Measurements from ENCODE around the gene PDE11A. TPM values are rescaled to one million over a fixed set of nuclear protein-coding genes. Genes with fewer than 3 reads are reported as not detected.

PDE11A gene
- polyA plus RNA-seq, 4 donors = 4.8 to 9.8 (median 7.1) TPM

DNA sequence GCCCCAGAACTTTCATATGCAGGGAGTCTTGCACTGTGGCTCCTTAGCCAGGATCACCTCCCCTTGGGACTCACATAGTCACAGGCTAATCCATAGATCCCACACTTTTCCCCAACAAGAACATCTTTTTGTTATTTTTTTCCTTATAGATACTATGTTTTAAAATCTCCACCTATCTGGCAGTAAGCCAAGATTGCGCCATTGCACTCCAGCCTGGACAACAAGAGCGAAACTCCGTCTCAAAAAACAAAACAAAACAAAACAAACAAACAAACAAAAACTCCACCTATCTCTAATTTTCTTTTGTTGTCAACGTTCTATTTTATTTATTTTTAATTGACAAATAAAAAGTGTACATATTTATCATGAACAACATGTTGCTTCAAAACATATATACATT lies 141.7 kb downstream of the PDE11A start:
- no peak for DNase-seq (ENCODE audit: low read depth in 4 of 4, low spot score in 3 of 4)

DNA sequence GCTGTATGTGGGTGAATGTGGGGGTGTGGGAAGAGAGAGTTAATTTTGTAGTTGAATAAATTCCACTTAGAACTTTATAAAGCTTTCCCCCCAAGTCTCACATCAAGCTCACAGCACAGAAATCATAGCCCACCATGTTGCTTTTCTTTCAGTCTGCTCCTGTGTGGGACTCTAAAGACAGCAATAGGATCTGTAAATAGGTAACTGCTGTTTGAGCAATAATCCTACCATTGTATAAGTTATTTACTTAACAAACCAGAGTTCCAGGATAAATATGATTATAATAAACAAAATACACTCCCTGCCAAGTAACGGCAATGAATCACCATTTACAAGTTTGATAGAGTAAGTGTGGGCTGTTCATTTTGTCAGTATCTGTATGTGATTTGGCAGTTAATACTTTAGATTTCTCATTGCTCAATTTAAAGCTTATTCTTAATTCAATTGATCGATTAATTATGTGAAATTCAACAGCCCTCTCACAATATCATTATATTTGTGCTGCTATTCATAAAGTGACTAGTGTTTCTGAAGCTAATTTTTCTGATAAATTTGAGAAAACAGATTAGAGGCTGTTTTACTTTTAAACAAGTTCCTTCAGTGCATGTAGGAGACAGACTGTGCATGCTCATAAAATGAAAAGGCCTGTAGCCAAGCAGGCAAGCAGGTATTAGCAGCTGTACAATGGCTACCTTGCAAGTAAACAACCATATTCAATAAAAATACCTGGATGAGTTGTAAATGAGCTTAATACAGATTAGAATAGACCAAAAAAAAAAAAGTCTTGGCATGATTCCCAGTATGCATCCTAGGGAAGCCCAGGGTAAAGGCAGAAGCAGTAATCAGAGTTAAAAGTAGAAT lies 142.7 kb downstream of the PDE11A start:
- DNase-seq (ENCODE audit: low read depth in 4 of 4, low spot score in 3 of 4) = no peak

DNA sequence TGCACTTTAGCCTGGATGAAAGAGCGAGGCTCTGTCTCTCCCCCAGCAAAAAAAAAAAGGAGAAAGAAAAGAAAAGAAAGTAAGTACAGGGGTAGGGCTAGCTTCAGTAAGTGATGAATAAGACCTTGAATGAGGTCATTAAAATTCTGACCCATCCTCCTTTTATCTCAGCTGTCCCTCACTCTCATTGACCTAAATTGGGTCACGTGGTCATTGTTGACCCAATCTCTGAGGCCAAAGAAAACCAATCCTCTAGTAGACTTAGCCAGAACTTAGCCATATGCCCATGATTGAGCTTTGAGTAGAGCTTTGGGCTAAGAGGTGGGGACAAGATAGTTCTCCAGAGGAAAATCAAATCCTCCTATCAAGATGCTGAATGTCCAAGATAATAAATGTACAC lies 149.3 kb downstream of the PDE11A start:
- DNase-seq (ENCODE audit: low read depth in 4 of 4, low spot score in 3 of 4) = no peak

DNA sequence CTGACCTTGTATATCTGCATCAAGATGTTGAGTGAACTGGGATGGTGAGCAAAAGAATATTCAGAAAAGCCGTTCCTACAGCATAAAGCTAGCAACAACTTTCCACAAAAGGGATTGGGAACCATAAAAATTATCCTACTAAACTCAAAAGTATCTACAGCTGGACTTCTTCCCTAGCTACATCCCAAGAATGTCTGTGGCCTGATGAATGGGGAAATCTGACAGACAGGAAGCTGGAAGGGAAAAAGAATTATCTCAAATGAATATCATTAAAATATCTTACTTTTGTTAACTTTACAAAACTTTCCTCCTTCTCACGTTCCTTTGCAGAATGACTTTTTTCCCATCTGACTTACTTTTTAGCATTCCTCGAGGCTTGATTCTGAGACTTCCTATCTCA lies 150.9 kb downstream of the PDE11A start:
- no peak for DNase-seq (ENCODE audit: low read depth in 4 of 4, low spot score in 3 of 4)

DNA sequence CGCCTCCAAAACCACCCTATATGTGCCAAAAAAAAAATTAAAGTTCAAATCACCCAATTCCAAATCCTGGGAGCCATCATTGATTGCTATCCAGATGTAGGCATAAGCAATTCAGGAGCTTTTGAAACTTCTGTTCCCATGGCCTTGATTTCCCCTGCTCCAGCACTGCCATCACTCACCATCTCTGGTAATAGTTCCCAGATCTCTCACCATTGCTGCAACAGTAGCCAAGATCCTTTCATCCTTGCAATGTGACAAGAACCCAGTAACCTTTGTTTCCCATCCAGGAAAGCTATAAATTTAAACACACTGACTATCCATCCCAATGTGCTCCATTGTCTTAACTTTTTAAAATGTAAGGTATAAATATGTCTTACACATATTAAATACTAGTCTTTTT lies 155.4 kb downstream of the PDE11A start:
- no peak for DNase-seq (ENCODE audit: low read depth in 4 of 4, low spot score in 3 of 4)

DNA sequence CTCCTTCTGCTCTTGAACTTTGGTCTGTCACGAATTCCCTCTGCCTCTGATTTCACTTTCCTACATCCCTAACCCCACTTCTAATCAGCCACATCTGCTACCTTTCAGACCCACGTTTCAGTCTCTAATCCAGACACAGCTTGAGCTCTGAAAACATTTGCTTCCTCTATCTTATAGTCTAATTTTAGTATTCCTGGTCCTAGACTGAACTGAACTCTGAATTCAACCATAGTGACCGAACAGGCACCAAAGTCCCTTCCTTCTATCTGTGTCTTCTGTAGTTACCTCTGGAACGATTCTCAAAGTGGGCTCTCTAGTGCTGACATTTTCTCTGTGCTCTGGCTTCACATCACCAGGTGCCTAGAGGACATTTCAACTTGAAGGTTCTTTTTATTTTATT lies 156.2 kb downstream of the PDE11A start:
- no peak for DNase-seq (ENCODE audit: low read depth in 4 of 4, low spot score in 3 of 4)

DNA sequence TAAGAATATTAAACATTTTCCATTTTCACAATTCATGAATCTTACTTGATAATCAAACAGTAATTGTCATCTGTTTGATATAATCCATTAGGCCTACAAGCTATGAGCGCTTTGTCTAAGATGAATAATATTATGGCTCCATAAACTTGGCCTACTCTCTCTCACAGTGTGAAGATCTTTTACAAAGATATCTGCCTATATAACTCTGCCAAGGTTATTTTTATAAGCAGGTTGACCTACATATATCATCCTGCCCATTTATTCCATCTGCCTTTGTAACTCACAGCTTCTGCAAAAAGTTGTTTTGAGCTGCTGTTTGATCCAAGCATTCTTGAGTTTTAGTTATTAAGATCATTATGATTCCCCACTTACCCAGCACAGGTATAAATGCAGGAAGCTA lies 158.3 kb downstream of the PDE11A start:
- no peak for DNase-seq (ENCODE audit: low read depth in 4 of 4, low spot score in 3 of 4)

DNA sequence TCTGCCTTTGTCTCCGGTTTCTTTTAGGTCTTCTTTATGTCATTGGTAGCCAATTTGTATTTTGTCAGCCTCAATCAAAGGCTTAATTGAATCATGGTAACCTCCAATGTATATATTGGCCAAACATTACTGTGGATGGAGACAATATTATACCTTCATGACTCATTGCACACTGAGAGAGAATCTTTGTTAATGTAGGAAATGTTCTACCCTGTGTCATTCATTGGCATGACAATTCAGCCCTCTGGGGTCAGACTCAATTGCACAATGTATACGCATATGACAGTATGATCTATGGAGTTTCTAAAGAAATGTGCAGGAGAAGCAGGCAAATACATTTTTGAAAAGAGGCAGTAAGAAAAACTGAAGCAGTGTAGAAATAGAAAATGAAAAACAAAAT lies 162.6 kb downstream of the PDE11A start:
- no peak for DNase-seq (ENCODE audit: low read depth in 4 of 4, low spot score in 3 of 4)

DNA sequence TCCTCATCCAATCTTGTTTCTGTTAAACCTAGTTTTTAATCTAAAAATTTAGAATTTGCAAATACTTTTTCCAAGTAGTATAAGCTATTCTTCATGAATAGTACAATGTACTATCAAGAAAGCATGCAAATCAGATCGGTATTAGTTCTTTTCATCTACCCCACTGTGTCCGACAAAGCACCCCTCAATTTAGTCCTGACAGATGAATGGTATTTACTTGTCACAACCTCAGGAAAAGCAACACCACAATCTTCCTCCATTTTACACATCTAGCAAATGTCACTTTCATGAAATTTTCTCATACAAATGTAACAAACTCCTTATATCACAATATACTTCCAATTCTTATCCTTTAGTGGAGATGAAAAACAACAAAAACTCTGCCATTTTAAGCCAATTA lies 163.8 kb downstream of the PDE11A start:
- no peak for DNase-seq (ENCODE audit: low read depth in 4 of 4, low spot score in 3 of 4)

DNA sequence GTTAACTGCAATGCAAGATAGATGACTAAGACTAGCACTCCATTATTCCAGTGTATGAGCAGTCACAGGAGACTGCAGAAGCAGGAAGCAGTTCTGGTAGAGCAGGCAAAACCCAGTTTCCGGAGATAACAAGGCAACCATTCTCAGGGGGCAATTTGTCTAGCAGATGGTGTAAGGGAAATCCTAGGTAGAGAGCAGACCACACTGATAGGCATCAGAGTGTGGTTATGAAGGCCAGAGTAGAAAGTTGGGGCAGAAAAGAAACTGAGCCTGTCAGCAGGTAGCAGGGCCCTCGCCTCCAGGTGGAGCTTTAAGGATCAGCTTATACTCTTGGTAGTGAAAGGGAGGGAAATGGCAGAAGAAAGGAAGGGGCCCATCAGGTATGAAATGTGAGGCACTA lies 164.4 kb downstream of the PDE11A start:
- no peak for DNase-seq (ENCODE audit: low read depth in 4 of 4, low spot score in 3 of 4)

DNA sequence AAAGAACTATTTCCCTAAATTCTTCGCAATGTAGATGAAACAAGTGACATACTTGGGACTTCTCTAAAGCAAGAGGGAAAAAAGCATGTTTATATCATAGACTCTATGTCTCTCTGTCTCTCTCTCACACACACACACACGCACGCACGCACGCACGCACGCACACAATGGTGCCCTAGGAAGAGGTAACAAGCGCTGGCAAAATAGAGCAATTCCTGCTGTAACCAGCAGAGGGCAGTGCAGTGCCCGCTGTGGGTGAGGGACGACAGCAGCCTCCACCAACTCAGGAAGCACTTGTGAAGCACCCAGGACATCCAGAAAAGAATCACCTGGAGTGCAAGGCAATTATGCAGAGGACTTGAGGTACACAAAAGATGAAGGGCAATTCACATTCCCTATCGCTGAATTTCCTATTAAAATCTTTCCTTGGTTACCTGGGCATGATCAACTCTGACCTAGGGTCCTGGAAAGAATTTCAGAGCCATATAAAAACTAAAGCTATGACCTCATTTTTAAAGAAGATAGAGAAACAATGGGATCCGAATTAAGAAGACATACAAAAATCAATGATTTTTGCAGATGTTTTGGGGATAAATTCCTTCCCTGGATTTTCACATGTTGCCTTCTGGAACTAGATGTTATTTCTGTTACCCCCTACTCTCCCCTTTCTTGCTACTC lies 166.4 kb downstream of the PDE11A start:
- DNase-seq (ENCODE audit: low read depth in 4 of 4, low spot score in 3 of 4) = peak; percentile 16 to 28 (median 24)

DNA sequence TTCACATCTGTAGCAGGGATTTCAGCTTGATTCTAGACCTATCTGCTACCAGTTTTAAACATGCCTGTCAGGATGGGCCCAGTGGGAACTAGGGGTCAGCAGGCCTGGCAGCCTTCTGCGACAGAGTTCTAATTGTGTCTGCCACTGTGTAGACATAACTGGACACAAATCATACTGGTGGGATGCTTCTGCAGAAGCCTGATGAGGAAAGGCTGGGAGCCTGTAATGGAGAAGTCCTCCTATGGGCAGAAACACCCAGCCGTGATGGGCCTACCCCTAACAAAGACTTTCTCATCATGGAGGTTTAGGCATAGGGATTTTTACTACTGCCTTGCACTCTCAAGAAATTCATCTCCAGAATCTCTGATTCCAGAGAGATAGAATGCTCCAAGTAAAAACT lies 166.9 kb downstream of the PDE11A start:
- no peak for DNase-seq (ENCODE audit: low read depth in 4 of 4, low spot score in 3 of 4)

DNA sequence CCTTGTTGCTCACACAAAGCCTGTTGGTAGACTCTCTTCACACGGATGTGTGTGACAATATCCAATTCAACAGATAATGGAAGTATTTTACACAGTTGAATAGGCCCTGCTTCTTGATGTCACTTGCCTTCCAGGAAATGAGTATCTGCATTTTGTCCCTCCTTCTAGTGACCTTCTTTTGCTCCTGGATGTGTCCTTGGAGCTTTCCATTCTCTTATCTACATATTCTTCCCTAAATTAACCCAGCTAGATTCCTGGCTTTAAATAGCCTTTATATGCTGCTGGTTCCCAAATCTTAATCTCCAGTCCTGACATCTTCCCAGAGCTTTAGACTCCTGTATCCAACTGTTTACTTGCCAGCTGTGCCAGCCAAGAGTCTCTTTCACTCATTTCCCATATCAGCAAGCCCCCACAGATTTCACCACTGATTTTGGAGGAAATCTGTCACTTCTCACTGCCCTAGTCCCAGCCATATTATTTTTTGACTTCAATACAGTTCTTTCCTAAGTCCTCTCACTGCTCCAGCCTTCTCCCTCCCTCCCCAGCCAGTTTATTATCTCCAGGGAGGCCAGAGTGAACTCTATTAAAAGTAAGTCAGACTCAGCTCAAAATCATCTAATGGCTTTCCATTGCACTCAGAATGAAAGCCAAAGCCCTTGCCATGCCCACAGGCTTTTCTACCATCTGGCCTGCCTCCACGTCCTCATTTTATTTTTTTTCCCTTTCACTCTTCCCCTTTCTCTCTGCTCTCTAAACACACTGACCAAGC lies 170.0 kb downstream of the PDE11A start:
- no peak for DNase-seq (ENCODE audit: low read depth in 4 of 4, low spot score in 3 of 4)

DNA sequence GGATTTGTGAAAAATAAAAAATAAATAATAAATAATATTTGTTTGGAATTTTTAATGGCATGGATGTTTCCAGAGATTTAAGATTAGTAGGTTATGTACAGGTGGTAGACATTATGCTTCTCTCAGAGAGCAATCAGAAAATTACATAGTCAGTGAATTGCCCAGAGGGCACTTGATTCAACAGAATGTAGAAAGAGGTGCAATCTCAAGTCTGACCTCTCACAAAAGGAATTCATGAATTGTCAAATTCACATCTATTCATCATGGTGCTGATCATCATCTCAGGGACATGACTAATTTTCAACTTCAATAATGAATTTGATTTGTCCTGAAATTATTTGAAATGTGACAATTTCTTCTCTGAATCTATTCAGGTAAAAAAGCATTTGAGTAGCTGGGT lies 172.5 kb downstream of the PDE11A start:
- DNase-seq (ENCODE audit: low read depth in 4 of 4, low spot score in 3 of 4) = no peak

DNA sequence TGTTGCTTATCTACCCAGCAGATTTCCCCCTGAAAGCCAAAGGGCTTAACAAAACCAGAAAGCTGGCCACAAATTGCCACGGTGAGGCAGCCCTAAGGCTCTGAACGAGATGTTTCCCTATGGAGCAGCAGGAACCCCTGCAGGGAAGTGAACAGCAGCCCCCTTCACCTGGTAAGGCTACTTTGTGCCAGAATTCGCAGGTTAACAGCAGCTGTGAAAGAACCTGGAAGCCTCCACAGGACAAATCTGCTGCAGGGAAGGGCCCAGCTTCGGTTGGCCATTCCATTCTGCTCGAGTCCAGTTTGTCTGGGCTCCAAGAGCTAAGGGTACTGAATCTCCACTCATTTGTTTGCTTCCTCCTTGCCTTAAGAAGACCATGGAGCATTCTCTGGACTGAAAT lies 175.3 kb downstream of the PDE11A start:
- DNase-seq (ENCODE audit: low read depth in 4 of 4, low spot score in 3 of 4) = no peak

DNA sequence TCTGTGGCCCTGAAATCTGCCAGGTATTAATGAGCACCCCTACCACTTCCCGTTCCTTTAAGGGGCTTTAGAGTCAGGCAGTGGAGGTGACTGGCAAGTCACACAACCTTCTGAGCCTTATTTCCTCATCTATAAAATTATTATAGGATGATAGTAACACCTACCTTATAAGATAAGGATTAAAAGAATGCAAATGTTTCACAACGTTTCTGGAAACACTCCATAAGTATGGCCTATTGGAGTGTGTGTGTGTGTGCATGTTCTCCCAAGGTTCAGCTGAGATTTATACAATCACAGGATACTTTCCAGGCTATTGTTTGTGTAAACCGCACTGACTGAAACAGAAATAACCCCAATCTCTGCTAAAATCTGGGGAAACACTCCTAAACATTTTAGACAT lies 176.0 kb downstream of the PDE11A start:
- no peak for DNase-seq (ENCODE audit: low read depth in 4 of 4, low spot score in 3 of 4)

DNA sequence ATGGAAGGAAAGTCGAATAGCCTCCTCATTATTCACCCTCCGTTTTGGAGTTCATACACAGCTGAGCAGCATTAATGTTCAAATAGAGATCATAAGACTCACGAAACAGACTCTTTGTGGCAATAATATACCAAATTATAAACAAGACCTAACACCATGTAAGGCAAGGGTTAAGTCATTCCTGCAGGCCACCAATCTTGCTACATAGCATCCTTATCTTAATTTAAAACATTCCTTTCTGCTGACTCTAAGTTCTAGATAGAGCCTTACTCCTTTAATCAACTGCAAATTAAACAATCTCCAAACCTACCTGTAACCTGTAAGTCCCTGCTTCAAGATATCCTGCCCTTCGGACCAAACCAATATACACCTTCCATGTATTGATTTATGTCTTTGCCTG lies 178.0 kb downstream of the PDE11A start:
- DNase-seq (ENCODE audit: low read depth in 4 of 4, low spot score in 3 of 4) = no peak

DNA sequence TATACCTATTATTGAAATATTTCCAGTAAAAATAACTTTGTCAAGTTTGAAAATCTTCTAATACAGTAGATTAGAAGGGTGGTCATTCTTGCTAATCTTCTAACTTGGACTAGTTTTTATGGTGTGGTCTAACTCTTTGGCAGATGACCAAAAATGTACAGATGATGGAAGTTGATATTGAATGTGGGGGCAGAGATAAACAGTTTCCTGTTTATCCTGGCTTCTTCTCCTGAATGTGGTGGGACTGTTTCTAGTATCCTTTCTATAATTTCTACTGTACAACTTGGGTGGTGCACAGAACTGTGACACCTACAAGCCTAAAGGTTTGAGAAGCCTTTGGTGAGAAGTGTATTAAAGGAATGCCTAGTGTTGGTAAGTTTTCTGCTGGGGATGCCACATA lies 178.7 kb downstream of the PDE11A start:
- DNase-seq (ENCODE audit: low read depth in 4 of 4, low spot score in 3 of 4) = no peak

DNA sequence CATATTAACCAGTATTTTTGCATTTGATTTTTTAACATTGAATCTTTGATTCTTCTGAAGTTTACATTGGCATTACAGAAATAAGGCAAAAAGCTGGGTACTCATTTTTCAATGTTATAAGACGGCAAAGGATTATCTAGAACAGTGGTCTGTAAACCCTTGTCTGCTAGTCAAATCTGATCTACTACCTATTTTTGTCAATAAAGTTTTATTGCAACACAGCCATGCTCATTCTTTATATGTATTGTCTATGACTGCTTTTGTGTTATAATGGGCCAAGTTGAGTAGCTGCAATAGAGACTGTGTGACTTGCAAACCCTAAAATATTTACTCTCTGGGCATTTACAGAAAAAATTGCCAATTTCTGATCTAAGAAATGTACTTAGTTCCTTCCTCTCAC lies 181.0 kb downstream of the PDE11A start:
- no peak for DNase-seq (ENCODE audit: low read depth in 4 of 4, low spot score in 3 of 4)

DNA sequence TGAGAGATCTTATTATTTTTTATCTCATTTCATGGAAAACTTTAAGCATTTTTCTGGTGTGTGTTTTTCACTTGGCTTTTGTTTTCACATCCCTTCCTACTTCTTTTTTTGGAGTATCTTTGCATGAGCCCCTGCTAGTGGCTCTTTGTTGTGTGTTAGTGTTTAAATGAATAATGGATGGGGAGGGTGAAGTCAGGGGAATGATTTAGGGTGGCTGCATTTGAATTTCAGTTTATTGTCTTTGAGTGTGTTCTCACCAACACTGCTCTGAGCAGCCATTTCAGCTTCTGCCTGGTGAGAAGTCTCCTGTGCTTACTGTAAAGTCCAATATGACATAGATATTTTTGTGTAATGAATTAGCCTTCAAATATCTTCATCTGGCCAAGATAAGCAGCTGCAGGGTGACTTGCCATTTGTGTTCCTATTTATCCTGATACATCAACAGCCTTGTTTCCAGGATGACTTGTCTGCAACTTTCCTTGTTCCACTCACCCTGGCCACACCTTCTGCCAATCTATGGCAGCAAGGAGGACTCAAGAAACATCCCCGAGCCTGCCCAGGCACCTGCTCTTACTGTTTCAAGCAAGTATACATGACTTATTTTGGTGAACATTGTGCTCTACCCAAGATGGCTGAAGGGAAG lies 182.6 kb downstream of the PDE11A start:
- no peak for DNase-seq (ENCODE audit: low read depth in 4 of 4, low spot score in 3 of 4)

DNA sequence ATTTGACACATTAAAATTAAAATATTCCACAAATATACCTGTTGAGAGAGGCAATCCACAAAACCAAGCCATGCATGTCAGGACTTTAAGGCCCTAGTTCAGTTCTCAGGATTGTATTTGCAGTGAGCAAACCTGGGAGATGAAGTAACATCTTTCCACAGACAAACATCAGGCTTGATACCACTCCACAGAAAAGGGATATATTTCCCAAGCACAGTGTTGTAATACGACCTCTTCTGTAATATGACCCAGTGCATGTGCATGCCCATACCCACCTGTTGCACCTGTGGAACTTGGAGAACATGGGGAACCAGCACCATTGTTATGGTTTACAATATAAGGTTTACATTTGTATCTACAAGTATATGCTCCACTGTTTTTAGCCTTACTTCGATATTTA lies 184.0 kb downstream of the PDE11A start:
- DNase-seq (ENCODE audit: low read depth in 4 of 4, low spot score in 3 of 4) = no peak

Measured in left renal pelvis (tissue), 4 donors.